K562 (cell line): Measurements from ENCODE around the gene NEB. TPM values are rescaled to one million over a fixed set of nuclear protein-coding genes. Genes with fewer than 3 reads are reported as not detected.
A peak's percentile ranks its signal among the peaks of the same experiment; 100 is the strongest.

ENCODE experiments used
- AFF4 ChIP-seq: sonication (generic); formaldehyde crosslinking; IDR thresholded peaks from 2 replicates; pipeline ENCODE4 v1.8.0; 2023; ENCODE audit warnings: mild to moderate bottlenecking, missing genetic modification reagents
- ATF7 ChIP-seq: fragments of 450-650 bp; IDR thresholded peaks from 2 replicates; pipeline ENCODE4 v1.7.1; 2014; ENCODE audit warnings: mild to moderate bottlenecking, moderate library complexity
- DACH1 ChIP-seq: fragments of 450-650 bp; IDR thresholded peaks from 2 replicates; pipeline ENCODE4 v1.6.1; 2018; ENCODE audit not compliant: partially characterized antibody
- ESRRA ChIP-seq: fragments of 450-650 bp; IDR thresholded peaks from 2 replicates; pipeline ENCODE4 v1.6.1; 2014; ENCODE audit warnings: low read depth, mild to moderate bottlenecking, moderate library complexity, borderline replicate concordance
- POLR3A ChIP-seq: IDR thresholded peaks from 2 replicates; pipeline ENCODE4 v1.6.1; 2011; ENCODE audit warnings: borderline replicate concordance, mild to moderate bottlenecking, moderate library complexity; ENCODE audit not compliant: insufficient read length, insufficient read depth; ENCODE audit errors: extremely low read depth
- POLR3G ChIP-seq: IDR thresholded peaks from 2 replicates; pipeline ENCODE4 v1.6.1; 2011; ENCODE audit not compliant: insufficient read length, insufficient replicate concordance; ENCODE audit errors: extremely low read depth
- RBM34 ChIP-seq: fragments of 200-400 bp; formaldehyde crosslinking; IDR thresholded peaks from 2 replicates; pipeline ENCODE4 v1.6.1; 2018; ENCODE audit warnings: low read length, borderline replicate concordance; ENCODE audit not compliant: insufficient read depth
- SMAD2 ChIP-seq: fragments of 150-350 bp; IDR thresholded peaks from 2 replicates; pipeline ENCODE4 v1.6.1; 2014; ENCODE audit warnings: low read depth, mild to moderate bottlenecking, low read length
- SNIP1 ChIP-seq: fragments of 450-650 bp; IDR thresholded peaks from 2 replicates; pipeline ENCODE4 v1.7.1; 2017; ENCODE audit warnings: low read depth, mild to moderate bottlenecking
- ZNF57 ChIP-seq: fragments of 450-650 bp; formaldehyde crosslinking; IDR thresholded peaks from 2 replicates; pipeline ENCODE4 v1.4.0; 2020; ENCODE audit warnings: mild to moderate bottlenecking, moderate library complexity
- polyA plus RNA-seq, 8 experiments: library from polyadenylated mRNA; depleted of rRNA in 4 of 8; stranded (reverse) in 5 of 8; unstranded in 3 of 8; fragments of >200 nt; fragmentation: Nextera tagmentation in 2 of 8; fragmentation: Illumina TruSeq in 1 of 8; extraction: Ambion mirVana in 2 of 8; extraction: Trizol in 1 of 8; gene quantifications; 2 replicates each; pipeline versions ENCODE4 v1.2.1 to v1.2.3, GENCODE V29; 2011 to 2014; ENCODE audit warnings: inconsistent platforms in 1 of 8, missing spikeins in 1 of 8
- total RNA-seq, 7 experiments: library from RNA; depleted of rRNA in 6 of 7; stranded (reverse); fragments of >200 nt in 6 of 7; fragmentation: Illumina TruSeq in 2 of 7; extraction: Trizol in 2 of 7; gene quantifications; 2 replicates each; pipeline versions ENCODE4 v1.2.1 to v1.2.3, GENCODE V29; 2011 to 2021; ENCODE audit warnings: low replicate concordance in 1 of 7
- TF ChIP-seq, protein P1 (sequence below), 2 experiments: fragments of 450-650 bp; formaldehyde crosslinking in 1 of 2; IDR thresholded peaks; 2 replicates each; pipeline versions ENCODE4 v1.4.0 to v1.6.1; 2014 to 2020; ENCODE audit warnings: mild to moderate bottlenecking in 2 of 2, borderline replicate concordance in 1 of 2, low read depth in 1 of 2
- TF ChIP-seq, protein P2 (sequence below): fragments of 250-450 bp; sonication (Bioruptor Pico); IDR thresholded peaks from 2 replicates; pipeline ENCODE4 v1.8.0; 2022; ENCODE audit warnings: inconsistent platforms
- TF ChIP-seq, protein P3 (sequence below), 2 experiments: fragments of 450-650 bp; IDR thresholded peaks; 2 replicates each; pipeline ENCODE4 v1.6.1; 2016

NEB gene
- total and polyA plus RNA-seq, 9 of the 15 experiments (the other 6 are each of a cell fraction or from before 2014, with no cell fraction given): 1.7 to 3.8 (median 2.9) TPM

GRCh38 chr2:151614159-151614558, 120.1 kb downstream of the NEB start (continued):
- TF ChIP-seq, protein P1, sequence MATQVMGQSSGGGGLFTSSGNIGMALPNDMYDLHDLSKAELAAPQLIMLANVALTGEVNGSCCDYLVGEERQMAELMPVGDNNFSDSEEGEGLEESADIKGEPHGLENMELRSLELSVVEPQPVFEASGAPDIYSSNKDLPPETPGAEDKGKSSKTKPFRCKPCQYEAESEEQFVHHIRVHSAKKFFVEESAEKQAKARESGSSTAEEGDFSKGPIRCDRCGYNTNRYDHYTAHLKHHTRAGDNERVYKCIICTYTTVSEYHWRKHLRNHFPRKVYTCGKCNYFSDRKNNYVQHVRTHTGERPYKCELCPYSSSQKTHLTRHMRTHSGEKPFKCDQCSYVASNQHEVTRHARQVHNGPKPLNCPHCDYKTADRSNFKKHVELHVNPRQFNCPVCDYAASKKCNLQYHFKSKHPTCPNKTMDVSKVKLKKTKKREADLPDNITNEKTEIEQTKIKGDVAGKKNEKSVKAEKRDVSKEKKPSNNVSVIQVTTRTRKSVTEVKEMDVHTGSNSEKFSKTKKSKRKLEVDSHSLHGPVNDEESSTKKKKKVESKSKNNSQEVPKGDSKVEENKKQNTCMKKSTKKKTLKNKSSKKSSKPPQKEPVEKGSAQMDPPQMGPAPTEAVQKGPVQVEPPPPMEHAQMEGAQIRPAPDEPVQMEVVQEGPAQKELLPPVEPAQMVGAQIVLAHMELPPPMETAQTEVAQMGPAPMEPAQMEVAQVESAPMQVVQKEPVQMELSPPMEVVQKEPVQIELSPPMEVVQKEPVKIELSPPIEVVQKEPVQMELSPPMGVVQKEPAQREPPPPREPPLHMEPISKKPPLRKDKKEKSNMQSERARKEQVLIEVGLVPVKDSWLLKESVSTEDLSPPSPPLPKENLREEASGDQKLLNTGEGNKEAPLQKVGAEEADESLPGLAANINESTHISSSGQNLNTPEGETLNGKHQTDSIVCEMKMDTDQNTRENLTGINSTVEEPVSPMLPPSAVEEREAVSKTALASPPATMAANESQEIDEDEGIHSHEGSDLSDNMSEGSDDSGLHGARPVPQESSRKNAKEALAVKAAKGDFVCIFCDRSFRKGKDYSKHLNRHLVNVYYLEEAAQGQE (IDR thresholded peaks at IDR 0.05; ENCODE audit: borderline replicate concordance): no peak
- TF ChIP-seq, protein P1 (CRISPR knock-in tag; IDR thresholded peaks at IDR 0.05; ENCODE audit: low read depth): no peak
- TF ChIP-seq SNIP1: no peak
- TF ChIP-seq, protein P2, sequence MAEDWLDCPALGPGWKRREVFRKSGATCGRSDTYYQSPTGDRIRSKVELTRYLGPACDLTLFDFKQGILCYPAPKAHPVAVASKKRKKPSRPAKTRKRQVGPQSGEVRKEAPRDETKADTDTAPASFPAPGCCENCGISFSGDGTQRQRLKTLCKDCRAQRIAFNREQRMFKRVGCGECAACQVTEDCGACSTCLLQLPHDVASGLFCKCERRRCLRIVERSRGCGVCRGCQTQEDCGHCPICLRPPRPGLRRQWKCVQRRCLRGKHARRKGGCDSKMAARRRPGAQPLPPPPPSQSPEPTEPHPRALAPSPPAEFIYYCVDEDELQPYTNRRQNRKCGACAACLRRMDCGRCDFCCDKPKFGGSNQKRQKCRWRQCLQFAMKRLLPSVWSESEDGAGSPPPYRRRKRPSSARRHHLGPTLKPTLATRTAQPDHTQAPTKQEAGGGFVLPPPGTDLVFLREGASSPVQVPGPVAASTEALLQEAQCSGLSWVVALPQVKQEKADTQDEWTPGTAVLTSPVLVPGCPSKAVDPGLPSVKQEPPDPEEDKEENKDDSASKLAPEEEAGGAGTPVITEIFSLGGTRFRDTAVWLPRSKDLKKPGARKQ (CRISPR knock-in tag): no peak
- no peak for TF ChIP-seq RBM34
- no peak for TF ChIP-seq AFF4 (CRISPR knock-in tag)
- no peak for TF ChIP-seq POLR3G
- no peak for TF ChIP-seq ZNF57 (CRISPR knock-in tag)
- no peak for TF ChIP-seq DACH1
- TF ChIP-seq SMAD2: no peak
- no peak for TF ChIP-seq ESRRA
- no peak for TF ChIP-seq POLR3A
- TF ChIP-seq, protein P3, sequence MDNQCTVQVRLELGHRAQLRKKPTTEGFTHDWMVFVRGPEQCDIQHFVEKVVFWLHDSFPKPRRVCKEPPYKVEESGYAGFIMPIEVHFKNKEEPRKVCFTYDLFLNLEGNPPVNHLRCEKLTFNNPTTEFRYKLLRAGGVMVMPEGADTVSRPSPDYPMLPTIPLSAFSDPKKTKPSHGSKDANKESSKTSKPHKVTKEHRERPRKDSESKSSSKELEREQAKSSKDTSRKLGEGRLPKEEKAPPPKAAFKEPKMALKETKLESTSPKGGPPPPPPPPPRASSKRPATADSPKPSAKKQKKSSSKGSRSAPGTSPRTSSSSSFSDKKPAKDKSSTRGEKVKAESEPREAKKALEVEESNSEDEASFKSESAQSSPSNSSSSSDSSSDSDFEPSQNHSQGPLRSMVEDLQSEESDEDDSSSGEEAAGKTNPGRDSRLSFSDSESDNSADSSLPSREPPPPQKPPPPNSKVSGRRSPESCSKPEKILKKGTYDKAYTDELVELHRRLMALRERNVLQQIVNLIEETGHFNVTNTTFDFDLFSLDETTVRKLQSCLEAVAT (IDR thresholded peaks at IDR 0.05): no peak
- TF ChIP-seq ATF7: peak; percentile 89
